Left ventricle myocardium inferior (tissue), 1 donor: Measurements from ENCODE around the gene EMILIN2. TPM values are rescaled to one million over a fixed set of nuclear protein-coding genes. Genes with fewer than 3 reads are reported as not detected.

Experiments used
- DNase-seq: peaks from one replicate; pipeline ENCODE4 v3.0.0-alpha.2; 2020
- H3K27ac ChIP-seq: fragments of 200-600 bp; replicated peaks from 2 replicates; pipeline ENCODE4 v1.8.0; 2021
- H3K27me3 ChIP-seq: fragments of 200-600 bp; 2 replicates; pipeline ENCODE4 v1.8.0; 2021; ENCODE audit warnings: low read depth
- H3K36me3 ChIP-seq: fragments of 200-600 bp; 2 replicates; pipeline ENCODE4 v1.8.0; 2021
- H3K4me1 ChIP-seq: fragments of 200-600 bp; 2 replicates; pipeline ENCODE4 v1.8.0; 2021
- H3K4me3 ChIP-seq: fragments of 200-600 bp; 2 replicates; pipeline ENCODE4 v1.8.0; 2021; ENCODE audit warnings: mild to moderate bottlenecking, moderate library complexity
- H3K9me3 ChIP-seq: fragments of 200-600 bp; replicated peaks from 2 replicates; pipeline ENCODE4 v1.8.0; 2021
- CTCF ChIP-seq: fragments of 200-600 bp; IDR thresholded peaks from 2 replicates; pipeline ENCODE4 v1.8.0; 2021; ENCODE audit warnings: antibody characterized with exemption, mild to moderate bottlenecking, borderline replicate concordance
- intact Hi-C: fragments of 100-400 bp; cut with micrococcal nuclease; formaldehyde crosslinking; loops from one replicate; pipeline ENCODE4 v1.11.0; 2022
- total RNA-seq: library from RNA; stranded (reverse); fragmentation: NEBNext Ultra II Directional; extraction: Animal tissue kit (Norgen Biotek cat#: 25700); gene quantifications from one replicate; pipeline ENCODE4 v1.2.1, GENCODE V29; 2021
- donor health status: DM: no; HTN: yes; CAD: no; lungs with severe emphysema.

EMILIN2 gene
- total RNA-seq, 1 donor from 2014 or later: 12.4 TPM

GRCh38 chr18:2910751-2911425 lies 64.1 kb downstream of the EMILIN2 start:
- no peak for DNase-seq
- Histone ChIP-seq H3K9me3 (no peaks in the 10 kb centered on the region), H3K4me3 (no peak overlapping the region), H3K4me1 (peaks cover 33% of the 10 kb centered on the region), H3K27ac (no peak overlapping the region), H3K27me3 (no peaks in the 10 kb centered on the region), H3K36me3 (peaks cover 49% of the 10 kb centered on the region)
- no peak for TF ChIP-seq CTCF
- intact Hi-C loops: loop anchor here (10.0 kb wide), 1 partner anchor 534 kb away; no protein-coding TSS in a partner anchor

GRCh38 chr18:2911533-2911932 lies 64.7 kb downstream of the EMILIN2 start:
- intact Hi-C loops: loop anchor here (10.0 kb wide), 1 partner anchor 533 kb away; no protein-coding TSS in a partner anchor
- Histone ChIP-seq H3K27me3 (no peaks in the 10 kb centered on the region), H3K27ac (no peak overlapping the region), H3K9me3 (no peaks in the 10 kb centered on the region), H3K4me3 (no peak overlapping the region), H3K36me3 (peaks cover 49% of the 10 kb centered on the region), H3K4me1 (peaks cover 28% of the 10 kb centered on the region)
- no peak for TF ChIP-seq CTCF
- DNase-seq: no peak

- Histone ChIP-seq H3K4me1 (peaks cover 23% of the 10 kb centered on the region), H3K36me3 (peaks cover 54% of the 10 kb centered on the region), H3K4me3 (no peak overlapping the region), H3K27me3 (no peaks in the 10 kb centered on the region), H3K9me3 (no peaks in the 10 kb centered on the region), H3K27ac (no peak overlapping the region)
- intact Hi-C loops: loop anchor here (10.0 kb wide), 1 partner anchor 532 kb away; no protein-coding TSS in a partner anchor
- no peak for TF ChIP-seq CTCF
- DNase-seq: no peak
Measured at GRCh38 chr18:2912357-2913299, 65.8 kb downstream of the EMILIN2 start.

- intact Hi-C loops: loop anchor here (10.0 kb wide), 1 partner anchor 531 kb away; no protein-coding TSS in a partner anchor
- no peak for DNase-seq
- Histone ChIP-seq H3K4me3 (no peak overlapping the region), H3K27ac (no peak overlapping the region), H3K27me3 (no peaks in the 10 kb centered on the region), H3K36me3 (peaks cover 62% of the 10 kb centered on the region), H3K9me3 (no peaks in the 10 kb centered on the region), H3K4me1 (peaks cover 20% of the 10 kb centered on the region)
- no peak for TF ChIP-seq CTCF
Measured at GRCh38 chr18:2913398-2914005, 66.7 kb downstream of the EMILIN2 start.
